ENCODE data around the gene DIPK1A.

Gene DIPK1A

GRCh38 chr1:92915547-92915946 is 45.7 kb downstream of the DIPK1A start:
- Histone ChIP-seq H3K27me3 (ENCODE audit: insufficient read depth, low read length) (no peaks in the 10 kb centered on the region), H2AFZ (ENCODE audit: low read length, unreplicated experiment) (no peak overlapping the region), H3K27ac (ENCODE audit: low read depth, low read length) (no peak overlapping the region), H3K4me1 (ENCODE audit: control insufficient read depth, insufficient read depth, low read length, unreplicated experiment) (peaks cover 21% of the 10 kb centered on the region), H3K4me3 (ENCODE audit: low read depth, low read length) (no peak overlapping the region), H3K36me3 (ENCODE audit: insufficient read depth, low read length) (no peaks in the 10 kb centered on the region), H3K79me2 (ENCODE audit: control insufficient read depth, insufficient read depth, low read length, unreplicated experiment) (no peaks in the 10 kb centered on the region)

GRCh38 chr1:92913093-92913819 is 48.0 kb downstream of the DIPK1A start:
- Histone ChIP-seq H3K27ac (ENCODE audit: low read depth, low read length) (no peak overlapping the region), H3K36me3 (ENCODE audit: insufficient read depth, low read length) (no peaks in the 10 kb centered on the region), H3K4me1 (ENCODE audit: control insufficient read depth, insufficient read depth, low read length, unreplicated experiment) (peaks cover 42% of the 10 kb centered on the region), H2AFZ (ENCODE audit: low read length, unreplicated experiment) (no peak overlapping the region), H3K79me2 (ENCODE audit: control insufficient read depth, insufficient read depth, low read length, unreplicated experiment) (no peaks in the 10 kb centered on the region), H3K27me3 (ENCODE audit: insufficient read depth, low read length) (no peaks in the 10 kb centered on the region), H3K4me3 (ENCODE audit: low read depth, low read length) (no peak overlapping the region)

GRCh38 chr1:92910081-92910480 is 51.2 kb downstream of the DIPK1A start:
- no peaks in the 10 kb centered on the region for H3K36me3 ChIP-seq (ENCODE audit: insufficient read depth, low read length)
- no peak overlapping the region for H2AFZ ChIP-seq (ENCODE audit: low read length, unreplicated experiment)
- H3K79me2 ChIP-seq (ENCODE audit: control insufficient read depth, insufficient read depth, low read length, unreplicated experiment), result no peaks in the 10 kb centered on the region

GRCh38 chr1:92909321-92909720 is 51.9 kb downstream of the DIPK1A start:
- H3K27ac ChIP-seq (ENCODE audit: low read depth, low read length), result peak overlapping the region; percentile 76
- H3K79me2 ChIP-seq (ENCODE audit: control insufficient read depth, insufficient read depth, low read length, unreplicated experiment), result no peaks in the 10 kb centered on the region
- no peak overlapping the region for H2AFZ ChIP-seq (ENCODE audit: low read length, unreplicated experiment)

More at GRCh38 chr1:92910081-92910480, 51.2 kb downstream of the DIPK1A start:
- Histone ChIP-seq H3K27me3 (ENCODE audit: insufficient read depth, low read length) (no peaks in the 10 kb centered on the region), H3K27ac (ENCODE audit: low read depth, low read length) (peak overlapping the region; percentile 76), H3K4me3 (ENCODE audit: low read depth, low read length) (no peak overlapping the region), H3K4me1 (ENCODE audit: control insufficient read depth, insufficient read depth, low read length, unreplicated experiment) (peaks cover 31% of the 10 kb centered on the region)

GRCh38 chr1:92907949-92908684 is 53.1 kb downstream of the DIPK1A start:
- Histone ChIP-seq H2AFZ (ENCODE audit: low read length, unreplicated experiment) (no peak overlapping the region), H3K36me3 (ENCODE audit: insufficient read depth, low read length) (no peaks in the 10 kb centered on the region), H3K79me2 (ENCODE audit: control insufficient read depth, insufficient read depth, low read length, unreplicated experiment) (no peaks in the 10 kb centered on the region), H3K27me3 (ENCODE audit: insufficient read depth, low read length) (no peaks in the 10 kb centered on the region), H3K27ac (ENCODE audit: low read depth, low read length) (peak overlapping the region; percentile 76), H3K4me1 (ENCODE audit: control insufficient read depth, insufficient read depth, low read length, unreplicated experiment) (peaks cover 30% of the 10 kb centered on the region), H3K4me3 (ENCODE audit: low read depth, low read length) (no peak overlapping the region)

More at GRCh38 chr1:92909321-92909720, 51.9 kb downstream of the DIPK1A start:
- no peak overlapping the region for H3K4me3 ChIP-seq (ENCODE audit: low read depth, low read length)
- no peaks in the 10 kb centered on the region for H3K36me3 ChIP-seq (ENCODE audit: insufficient read depth, low read length)
- peaks cover 30% of the 10 kb centered on the region for H3K4me1 ChIP-seq (ENCODE audit: control insufficient read depth, insufficient read depth, low read length, unreplicated experiment)
- no peaks in the 10 kb centered on the region for H3K27me3 ChIP-seq (ENCODE audit: insufficient read depth, low read length)

GRCh38 chr1:92903765-92904164 is 57.5 kb downstream of the DIPK1A start:
- no peaks in the 10 kb centered on the region for H3K27me3 ChIP-seq (ENCODE audit: insufficient read depth, low read length)
- H2AFZ ChIP-seq (ENCODE audit: low read length, unreplicated experiment), result no peak overlapping the region
- H3K4me3 ChIP-seq (ENCODE audit: low read depth, low read length), result no peak overlapping the region
- no peak overlapping the region for H3K27ac ChIP-seq (ENCODE audit: low read depth, low read length)
- no peaks in the 10 kb centered on the region for H3K79me2 ChIP-seq (ENCODE audit: control insufficient read depth, insufficient read depth, low read length, unreplicated experiment)
- peaks cover 14% of the 10 kb centered on the region for H3K4me1 ChIP-seq (ENCODE audit: control insufficient read depth, insufficient read depth, low read length, unreplicated experiment)
- H3K36me3 ChIP-seq (ENCODE audit: insufficient read depth, low read length), result no peaks in the 10 kb centered on the region

- no peak overlapping the region for H3K27ac ChIP-seq (ENCODE audit: low read depth, low read length)
- no peaks in the 10 kb centered on the region for H3K36me3 ChIP-seq (ENCODE audit: insufficient read depth, low read length)
- no peaks in the 10 kb centered on the region for H3K79me2 ChIP-seq (ENCODE audit: control insufficient read depth, insufficient read depth, low read length, unreplicated experiment)
- H3K27me3 ChIP-seq (ENCODE audit: insufficient read depth, low read length), result no peaks in the 10 kb centered on the region
- H3K4me3 ChIP-seq (ENCODE audit: low read depth, low read length), result no peak overlapping the region
- peaks cover under 1% of the 10 kb centered on the region for H3K4me1 ChIP-seq (ENCODE audit: control insufficient read depth, insufficient read depth, low read length, unreplicated experiment)
- no peak overlapping the region for H2AFZ ChIP-seq (ENCODE audit: low read length, unreplicated experiment)
Measured at GRCh38 chr1:92902406-92902744, 58.9 kb downstream of the DIPK1A start.

GRCh38 chr1:92901699-92902405 is 59.4 kb downstream of the DIPK1A start:
- H3K27ac ChIP-seq (ENCODE audit: low read depth, low read length), result no peak overlapping the region
- H3K4me1 ChIP-seq (ENCODE audit: control insufficient read depth, insufficient read depth, low read length, unreplicated experiment), result no peaks in the 10 kb centered on the region
- H3K27me3 ChIP-seq (ENCODE audit: insufficient read depth, low read length), result no peaks in the 10 kb centered on the region
- no peaks in the 10 kb centered on the region for H3K36me3 ChIP-seq (ENCODE audit: insufficient read depth, low read length)
- H3K79me2 ChIP-seq (ENCODE audit: control insufficient read depth, insufficient read depth, low read length, unreplicated experiment), result no peaks in the 10 kb centered on the region
- no peak overlapping the region for H3K4me3 ChIP-seq (ENCODE audit: low read depth, low read length)
- no peak overlapping the region for H2AFZ ChIP-seq (ENCODE audit: low read length, unreplicated experiment)

- H3K36me3 ChIP-seq (ENCODE audit: insufficient read depth, low read length), result no peaks in the 10 kb centered on the region
- H3K4me3 ChIP-seq (ENCODE audit: low read depth, low read length), result no peak overlapping the region
Measured at GRCh38 chr1:92901126-92901525, 60.1 kb downstream of the DIPK1A start.

GRCh38 chr1:92900539-92900938 is 60.7 kb downstream of the DIPK1A start:
- H3K79me2 ChIP-seq (ENCODE audit: control insufficient read depth, insufficient read depth, low read length, unreplicated experiment), result no peaks in the 10 kb centered on the region
- H3K36me3 ChIP-seq (ENCODE audit: insufficient read depth, low read length), result no peaks in the 10 kb centered on the region
- H3K4me3 ChIP-seq (ENCODE audit: low read depth, low read length), result no peak overlapping the region
- H3K27ac ChIP-seq (ENCODE audit: low read depth, low read length), result no peak overlapping the region
- no peak overlapping the region for H2AFZ ChIP-seq (ENCODE audit: low read length, unreplicated experiment)
- no peaks in the 10 kb centered on the region for H3K27me3 ChIP-seq (ENCODE audit: insufficient read depth, low read length)
- H3K4me1 ChIP-seq (ENCODE audit: control insufficient read depth, insufficient read depth, low read length, unreplicated experiment), result no peaks in the 10 kb centered on the region

More at GRCh38 chr1:92901126-92901525, 60.1 kb downstream of the DIPK1A start:
- no peaks in the 10 kb centered on the region for H3K79me2 ChIP-seq (ENCODE audit: control insufficient read depth, insufficient read depth, low read length, unreplicated experiment)
- H3K4me1 ChIP-seq (ENCODE audit: control insufficient read depth, insufficient read depth, low read length, unreplicated experiment), result no peaks in the 10 kb centered on the region
- no peak overlapping the region for H2AFZ ChIP-seq (ENCODE audit: low read length, unreplicated experiment)
- no peaks in the 10 kb centered on the region for H3K27me3 ChIP-seq (ENCODE audit: insufficient read depth, low read length)
- no peak overlapping the region for H3K27ac ChIP-seq (ENCODE audit: low read depth, low read length)
